Vagina (tissue), 2 donors: Measurements from ENCODE around the gene NEDD4. TPM values are rescaled to one million over a fixed set of nuclear protein-coding genes. Genes with fewer than 3 reads are reported as not detected.

Experiments
- DNase-seq, 2 donors: peaks; one replicate each; pipeline ENCODE4 v3.0.0-alpha.2; 2017; ENCODE audit errors: extremely low spot score in 2 of 2
- H3K27ac ChIP-seq: fragments of 200-600 bp; sonication (generic); one replicate; pipeline ENCODE4 v1.5.1; 2019
- H3K27me3 ChIP-seq: fragments of 200-600 bp; sonication (generic); one replicate; pipeline ENCODE4 v1.5.1; 2019
- H3K36me3 ChIP-seq, 2 donors: fragments of 200-600 bp; sonication (generic); one replicate each; pipeline ENCODE4 v1.5.1; 2017 to 2019
- H3K4me1 ChIP-seq: fragments of 200-600 bp; sonication (generic); one replicate; pipeline ENCODE4 v1.5.1; 2019
- H3K4me3 ChIP-seq, 2 donors: fragments of 200-600 bp; sonication (generic); 1 replicate in 1 of 2; 2 replicates in 1 of 2; pipeline ENCODE4 v1.5.1; 2016 to 2019
- H3K9me3 ChIP-seq: fragments of 200-600 bp; sonication (generic); one replicate; pipeline ENCODE4 v1.5.1; 2019
- CTCF ChIP-seq, 3 experiments: fragments of 450-650 bp in 2 of 3; fragments of 200-600 bp in 1 of 3; sonication (generic) in 1 of 3; IDR thresholded peaks; one replicate each; pipeline ENCODE4 v1.5.1; 2017 to 2019; ENCODE audit warnings: antibody characterized with exemption in 3 of 3, mild to moderate bottlenecking in 2 of 3, moderate library complexity in 2 of 3
- POLR2A ChIP-seq, 2 donors: fragments of 450-650 bp; IDR thresholded peaks; one replicate each; pipeline ENCODE4 v1.6.1; 2017; ENCODE audit warnings: antibody characterized with exemption in 2 of 2, mild to moderate bottlenecking in 2 of 2, moderate library complexity in 2 of 2
- POLR2AphosphoS5 ChIP-seq, 2 donors: sonication (generic); formaldehyde crosslinking; IDR thresholded peaks; one replicate each; pipeline ENCODE4 v1.9.0; 2017; ENCODE audit warnings: antibody characterized with exemption in 2 of 2, mild to moderate bottlenecking in 2 of 2, low read depth in 1 of 2; ENCODE audit not compliant: insufficient read depth in 1 of 2
- intact Hi-C: fragments of 100-400 bp; cut with DNase I; formaldehyde crosslinking; loops from one replicate; pipeline ENCODE4 v1.15.1; 2023
- total RNA-seq: library from RNA; depleted of rRNA; stranded (reverse); fragments of >200 nt; gene quantifications from one replicate; pipeline ENCODE4 v1.2.3, GENCODE V29; 2016

NEDD4 gene
- total RNA-seq, 1 donor from 2014 or later, result 21.9 TPM

- Histone ChIP-seq H3K27me3 (no peaks in the 10 kb centered on the region), H3K27ac (no peak overlapping the region), H3K9me3 (no peaks in the 10 kb centered on the region), H3K4me1 (no peaks in the 10 kb centered on the region), H3K36me3 (no peaks in the 10 kb centered on the region), H3K4me3 (no peak overlapping the region)
- TF ChIP-seq CTCF (IDR thresholded peaks at IDR 0.05), result no peak
- no peak for TF ChIP-seq POLR2AphosphoS5 (IDR thresholded peaks at IDR 0.05; ENCODE audit: insufficient read depth in 1 of 2, low read depth in 1 of 2)
- TF ChIP-seq POLR2A (IDR thresholded peaks at IDR 0.05), result no peak
- no peak for DNase-seq
- intact Hi-C loops, result no loop called here
Observed at GRCh38 chr15:55969582-55969981, 23.8 kb downstream of the NEDD4 start.

- TF ChIP-seq POLR2A (IDR thresholded peaks at IDR 0.05), result no peak
- no peak for TF ChIP-seq POLR2AphosphoS5 (IDR thresholded peaks at IDR 0.05; ENCODE audit: insufficient read depth in 1 of 2, low read depth in 1 of 2)
- TF ChIP-seq CTCF (IDR thresholded peaks at IDR 0.05), result no peak
- intact Hi-C loops, result no loop called here
- Histone ChIP-seq H3K36me3 (no peaks in the 10 kb centered on the region), H3K27me3 (no peaks in the 10 kb centered on the region), H3K4me3 (no peak overlapping the region), H3K4me1 (no peaks in the 10 kb centered on the region), H3K9me3 (no peaks in the 10 kb centered on the region), H3K27ac (no peak overlapping the region)
- no peak for DNase-seq
Observed at GRCh38 chr15:55968923-55969322, 24.5 kb downstream of the NEDD4 start.

- no peaks in the 10 kb centered on the region for H3K27me3 ChIP-seq
- H3K4me3 ChIP-seq, result no peak overlapping the region
- no peak for DNase-seq
- no peak overlapping the region for H3K27ac ChIP-seq
- H3K4me1 ChIP-seq, result no peaks in the 10 kb centered on the region
- H3K9me3 ChIP-seq, result no peaks in the 10 kb centered on the region
- intact Hi-C loops, result no loop called here
- TF ChIP-seq POLR2A (IDR thresholded peaks at IDR 0.05), result no peak
- TF ChIP-seq CTCF (IDR thresholded peaks at IDR 0.05), result no peak
- TF ChIP-seq POLR2AphosphoS5 (IDR thresholded peaks at IDR 0.05; ENCODE audit: insufficient read depth in 1 of 2, low read depth in 1 of 2), result no peak
- H3K36me3 ChIP-seq, result no peaks in the 10 kb centered on the region
Observed at GRCh38 chr15:55965091-55965490, 28.3 kb downstream of the NEDD4 start.

- intact Hi-C loops, result no loop called here
- Histone ChIP-seq H3K36me3 (no peaks in the 10 kb centered on the region), H3K27me3 (no peaks in the 10 kb centered on the region), H3K9me3 (no peaks in the 10 kb centered on the region), H3K27ac (no peak overlapping the region), H3K4me3 (no peak overlapping the region), H3K4me1 (no peaks in the 10 kb centered on the region)
- TF ChIP-seq CTCF (IDR thresholded peaks at IDR 0.05), result no peak
- no peak for DNase-seq
Observed at GRCh38 chr15:55960946-55961345, 32.5 kb downstream of the NEDD4 start.

GRCh38 chr15:55959744-55960447 lies 33.5 kb downstream of the NEDD4 start:
- intact Hi-C loops, result no loop called here
- Histone ChIP-seq H3K9me3 (no peaks in the 10 kb centered on the region), H3K4me3 (no peak overlapping the region), H3K4me1 (no peaks in the 10 kb centered on the region), H3K27ac (no peak overlapping the region), H3K36me3 (no peaks in the 10 kb centered on the region), H3K27me3 (no peaks in the 10 kb centered on the region)
- DNase-seq, result no peak
- TF ChIP-seq POLR2AphosphoS5 (IDR thresholded peaks at IDR 0.05; ENCODE audit: insufficient read depth in 1 of 2, low read depth in 1 of 2) (no peak), POLR2A (IDR thresholded peaks at IDR 0.05) (no peak), CTCF (IDR thresholded peaks at IDR 0.05) (no peak)
